Measurements from ENCODE around the gene PTS. TPM values are rescaled to one million over a fixed set of nuclear protein-coding genes. Genes with fewer than 3 reads are reported as not detected.
"Not testable (repeated sequence)": the region's sequence is repeated elsewhere in the genome, so short reads cannot be mapped to it uniquely, and the experiment has no call there.

The PTS gene
- polyA plus RNA-seq, 1 donor from 2014 or later: 160 TPM

GRCh38 chr11:112195951-112196351, 30.3 kb upstream of the PTS start:
- Histone ChIP-seq H3K9me3 (ENCODE audit: low read length) (no peaks in the 10 kb centered on the region), H2AFZ (ENCODE audit: low read depth, low read length) (no peak overlapping the region), H3K36me3 (ENCODE audit: insufficient read depth, low read length) (no peaks in the 10 kb centered on the region), H3K9me2 (ENCODE audit: insufficient read depth, low read length) (no peaks in the 10 kb centered on the region), H3F3A (ENCODE audit: insufficient read depth, low read length, poor library complexity, severe bottlenecking) (no peaks in the 10 kb centered on the region), H3K4me3 (ENCODE audit: low read length) (no peak overlapping the region), H3K27ac (ENCODE audit: low read length) (no peak overlapping the region), H3K27me3 (ENCODE audit: insufficient read depth, low read depth, low read length) (no peaks in the 10 kb centered on the region), H3K9ac (ENCODE audit: low read length) (no peak overlapping the region), H3K79me2 (replicated peaks; ENCODE audit: insufficient read depth, low read length) (no peaks in the 10 kb centered on the region), H4K20me1 (ENCODE audit: insufficient read depth) (no peaks in the 10 kb centered on the region), H3K4me2 (ENCODE audit: low read length) (no peak overlapping the region)
- TF ChIP-seq POLR2AphosphoS5 (IDR thresholded peaks at IDR 0.05): no peak
- TF ChIP-seq EP300 (conservative IDR thresholded peaks at IDR 0.05; ENCODE audit: poor library complexity, severe bottlenecking): no peak
- TF ChIP-seq SMC3 (conservative IDR thresholded peaks at IDR 0.05; ENCODE audit: poor library complexity): no peak
- TF ChIP-seq, protein P1, sequence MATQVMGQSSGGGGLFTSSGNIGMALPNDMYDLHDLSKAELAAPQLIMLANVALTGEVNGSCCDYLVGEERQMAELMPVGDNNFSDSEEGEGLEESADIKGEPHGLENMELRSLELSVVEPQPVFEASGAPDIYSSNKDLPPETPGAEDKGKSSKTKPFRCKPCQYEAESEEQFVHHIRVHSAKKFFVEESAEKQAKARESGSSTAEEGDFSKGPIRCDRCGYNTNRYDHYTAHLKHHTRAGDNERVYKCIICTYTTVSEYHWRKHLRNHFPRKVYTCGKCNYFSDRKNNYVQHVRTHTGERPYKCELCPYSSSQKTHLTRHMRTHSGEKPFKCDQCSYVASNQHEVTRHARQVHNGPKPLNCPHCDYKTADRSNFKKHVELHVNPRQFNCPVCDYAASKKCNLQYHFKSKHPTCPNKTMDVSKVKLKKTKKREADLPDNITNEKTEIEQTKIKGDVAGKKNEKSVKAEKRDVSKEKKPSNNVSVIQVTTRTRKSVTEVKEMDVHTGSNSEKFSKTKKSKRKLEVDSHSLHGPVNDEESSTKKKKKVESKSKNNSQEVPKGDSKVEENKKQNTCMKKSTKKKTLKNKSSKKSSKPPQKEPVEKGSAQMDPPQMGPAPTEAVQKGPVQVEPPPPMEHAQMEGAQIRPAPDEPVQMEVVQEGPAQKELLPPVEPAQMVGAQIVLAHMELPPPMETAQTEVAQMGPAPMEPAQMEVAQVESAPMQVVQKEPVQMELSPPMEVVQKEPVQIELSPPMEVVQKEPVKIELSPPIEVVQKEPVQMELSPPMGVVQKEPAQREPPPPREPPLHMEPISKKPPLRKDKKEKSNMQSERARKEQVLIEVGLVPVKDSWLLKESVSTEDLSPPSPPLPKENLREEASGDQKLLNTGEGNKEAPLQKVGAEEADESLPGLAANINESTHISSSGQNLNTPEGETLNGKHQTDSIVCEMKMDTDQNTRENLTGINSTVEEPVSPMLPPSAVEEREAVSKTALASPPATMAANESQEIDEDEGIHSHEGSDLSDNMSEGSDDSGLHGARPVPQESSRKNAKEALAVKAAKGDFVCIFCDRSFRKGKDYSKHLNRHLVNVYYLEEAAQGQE (IDR thresholded peaks at IDR 0.05; ENCODE audit: borderline replicate concordance): no peak
- no peak for TF ChIP-seq MXI1 (conservative IDR thresholded peaks at IDR 0.05; ENCODE audit: poor library complexity, severe bottlenecking)
- TF ChIP-seq CTCF (IDR thresholded peaks at IDR 0.05; ENCODE audit: poor library complexity, severe bottlenecking): no peak
- no peak for TF ChIP-seq EZH2 (IDR thresholded peaks at IDR 0.05; ENCODE audit: borderline replicate concordance, insufficient read depth, low read length, poor library complexity, severe bottlenecking)
- TF ChIP-seq TAF1 (IDR thresholded peaks at IDR 0.05; ENCODE audit: low read depth): no peak
- TF ChIP-seq RAD21 (conservative IDR thresholded peaks at IDR 0.05): no peak

DNA sequence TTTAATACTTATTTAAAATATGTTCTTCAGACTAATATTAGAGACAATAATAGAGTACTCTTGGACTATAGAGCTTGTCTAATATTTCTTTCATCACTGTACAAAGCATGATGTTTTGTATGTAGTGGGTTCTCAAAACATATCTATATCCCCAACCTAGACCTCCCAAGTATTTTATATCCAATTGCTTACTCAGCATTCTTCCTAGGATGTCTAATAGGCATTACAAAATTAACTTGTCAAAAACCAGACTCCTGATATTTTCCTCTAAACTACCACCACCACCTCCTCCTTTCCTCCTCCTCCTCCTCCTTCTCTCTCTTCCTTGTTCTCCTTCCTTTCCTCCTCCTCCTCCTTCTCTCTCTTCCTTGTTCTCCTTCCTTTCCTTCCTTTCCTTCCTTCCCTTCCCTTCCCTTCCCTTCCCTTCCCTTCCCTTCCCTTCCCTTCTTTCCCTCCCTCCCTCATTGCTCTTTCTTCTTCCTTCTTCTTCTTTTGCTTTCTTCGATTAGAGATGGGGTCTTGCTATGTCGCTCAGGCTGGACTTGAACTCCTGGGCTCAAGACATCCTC, 29.6 kb upstream of the PTS start:
- H3K27me3 ChIP-seq (ENCODE audit: insufficient read depth, low read depth, low read length): no peaks in the 10 kb centered on the region
- no peaks in the 10 kb centered on the region for H3K9me3 ChIP-seq (ENCODE audit: low read length)
- no peak overlapping the region for H3K4me3 ChIP-seq (ENCODE audit: low read length)
- H3K27ac ChIP-seq (ENCODE audit: low read length): no peak overlapping the region
- no peaks in the 10 kb centered on the region for H3K9me2 ChIP-seq (ENCODE audit: insufficient read depth, low read length)
- H3K36me3 ChIP-seq (ENCODE audit: insufficient read depth, low read length): no peaks in the 10 kb centered on the region
- H3K79me2 ChIP-seq (replicated peaks; ENCODE audit: insufficient read depth, low read length): no peaks in the 10 kb centered on the region
- no peak for TF ChIP-seq EZH2 (IDR thresholded peaks at IDR 0.05; ENCODE audit: borderline replicate concordance, insufficient read depth, low read length, poor library complexity, severe bottlenecking)
- no peak for TF ChIP-seq SMC3 (conservative IDR thresholded peaks at IDR 0.05; ENCODE audit: poor library complexity)
- no peak for TF ChIP-seq MXI1 (conservative IDR thresholded peaks at IDR 0.05; ENCODE audit: poor library complexity, severe bottlenecking)
- TF ChIP-seq POLR2AphosphoS5 (IDR thresholded peaks at IDR 0.05): no peak
- TF ChIP-seq RAD21 (conservative IDR thresholded peaks at IDR 0.05): no peak
- TF ChIP-seq, protein P1 (IDR thresholded peaks at IDR 0.05; ENCODE audit: borderline replicate concordance): no peak
- TF ChIP-seq EP300 (conservative IDR thresholded peaks at IDR 0.05; ENCODE audit: poor library complexity, severe bottlenecking): no peak
- TF ChIP-seq CTCF (IDR thresholded peaks at IDR 0.05; ENCODE audit: poor library complexity, severe bottlenecking): no peak
- TF ChIP-seq TAF1 (IDR thresholded peaks at IDR 0.05; ENCODE audit: low read depth): no peak
- H3K9ac ChIP-seq (ENCODE audit: low read length): no peak overlapping the region
- H2AFZ ChIP-seq (ENCODE audit: low read depth, low read length): no peak overlapping the region
- no peak overlapping the region for H3K4me2 ChIP-seq (ENCODE audit: low read length)
- H4K20me1 ChIP-seq (ENCODE audit: insufficient read depth): no peaks in the 10 kb centered on the region
- H3F3A ChIP-seq (ENCODE audit: insufficient read depth, low read length, poor library complexity, severe bottlenecking): no peaks in the 10 kb centered on the region

- H3K4me3 ChIP-seq (ENCODE audit: low read length); H3K9me2 ChIP-seq (ENCODE audit: insufficient read depth, low read length); H2AFZ ChIP-seq (ENCODE audit: low read depth, low read length); H3K4me2 ChIP-seq (ENCODE audit: low read length); H3K36me3 ChIP-seq (ENCODE audit: insufficient read depth, low read length); H4K20me1 ChIP-seq (ENCODE audit: insufficient read depth); H3K27me3 ChIP-seq (ENCODE audit: insufficient read depth, low read depth, low read length); H3F3A ChIP-seq (ENCODE audit: insufficient read depth, low read length, poor library complexity, severe bottlenecking); H3K9me3 ChIP-seq (ENCODE audit: low read length); H3K27ac ChIP-seq (ENCODE audit: low read length); H3K9ac ChIP-seq (ENCODE audit: low read length); H3K79me2 ChIP-seq (replicated peaks; ENCODE audit: insufficient read depth, low read length): not testable (repeated sequence)
Observed at GRCh38 chr11:112199101-112199500, 27.1 kb upstream of the PTS start.
